GM12878 (cell line): Measurements from ENCODE around the gene RNU6-1. TPM values are rescaled to one million over a fixed set of nuclear protein-coding genes. Genes with fewer than 3 reads are reported as not detected.

Experiments
- EP300 ChIP-seq, 2 experiments: fragments of 150-350 bp in 1 of 2; IDR thresholded peaks; 2 replicates each; pipeline ENCODE4 v1.6.1; 2011 to 2012; ENCODE audit warnings: low read depth in 2 of 2, low read length in 2 of 2, borderline replicate concordance in 1 of 2, improper control_type of control experiment in 1 of 2, inconsistent platforms in 1 of 2; ENCODE audit not compliant: control insufficient read depth in 1 of 2
- EZH2 ChIP-seq: IDR thresholded peaks from 2 replicates; pipeline ENCODE4 v1.6.1; 2012; ENCODE audit warnings: low read depth, mild to moderate bottlenecking, control low read depth, inconsistent platforms, low read length, borderline replicate concordance; ENCODE audit not compliant: control insufficient read depth
- FOXM1 ChIP-seq: IDR thresholded peaks from 2 replicates; pipeline ENCODE4 v1.6.1; 2012; ENCODE audit warnings: low read depth, mild to moderate bottlenecking, inconsistent platforms, low read length, moderate library complexity
- IKZF2 ChIP-seq, 2 experiments: fragments of 450-650 bp; IDR thresholded peaks; 2 replicates each; pipeline ENCODE4 v1.6.1; 2017; ENCODE audit warnings: mild to moderate bottlenecking in 2 of 2, moderate library complexity in 2 of 2
- KAT2A ChIP-seq: conservative IDR thresholded peaks from 2 replicates; pipeline ENCODE4 v1.6.1; 2011; ENCODE audit warnings: low read depth, low read length; ENCODE audit not compliant: control insufficient read depth
- MTA2 ChIP-seq: fragments of 450-650 bp; IDR thresholded peaks from 2 replicates; pipeline ENCODE4 v1.6.1; 2016; ENCODE audit warnings: low read depth, mild to moderate bottlenecking, moderate library complexity
- MTA3 ChIP-seq: IDR thresholded peaks from 2 replicates; pipeline ENCODE4 v1.6.1; 2012; ENCODE audit warnings: low read length, inconsistent platforms, borderline replicate concordance
- NFXL1 ChIP-seq: fragments of 450-650 bp; IDR thresholded peaks from 2 replicates; pipeline ENCODE4 v1.6.1; 2017; ENCODE audit warnings: antibody characterized with exemption, mild to moderate bottlenecking, borderline replicate concordance
- NFYB ChIP-seq: IDR thresholded peaks from 2 replicates; pipeline ENCODE4 v1.6.1; 2011; ENCODE audit warnings: low read depth, mild to moderate bottlenecking, low read length, improper control_type of control experiment, moderate library complexity; ENCODE audit not compliant: insufficient read depth
- NR2F1 ChIP-seq: fragments of 450-650 bp; conservative IDR thresholded peaks from 2 replicates; pipeline ENCODE4 v1.6.1; 2017; ENCODE audit warnings: mild to moderate bottlenecking
- PAX5 ChIP-seq: IDR thresholded peaks from 2 replicates; pipeline ENCODE4 v1.6.1; 2011; ENCODE audit warnings: low read depth, low read length, borderline replicate concordance
- PML ChIP-seq: IDR thresholded peaks from 2 replicates; pipeline ENCODE4 v1.6.1; 2012; ENCODE audit warnings: low read length, inconsistent platforms
- RAD51 ChIP-seq: fragments of 450-650 bp; IDR thresholded peaks from 2 replicates; pipeline ENCODE4 v1.6.1; 2016; ENCODE audit warnings: moderate library complexity, mild to moderate bottlenecking, inconsistent platforms
- RB1 ChIP-seq: fragments of 450-650 bp; formaldehyde crosslinking; IDR thresholded peaks from 2 replicates; pipeline ENCODE4 v1.6.1; 2017; ENCODE audit warnings: mild to moderate bottlenecking, borderline replicate concordance
- RFX5 ChIP-seq: IDR thresholded peaks from 2 replicates; pipeline ENCODE4 v1.6.1; 2011; ENCODE audit warnings: low read depth, low read length, improper control_type of control experiment
- SMARCA5 ChIP-seq: fragments of 450-650 bp; IDR thresholded peaks from 2 replicates; pipeline ENCODE4 v1.6.1; 2017; ENCODE audit warnings: mild to moderate bottlenecking
- STAT1 ChIP-seq: fragments of 450-650 bp; conservative IDR thresholded peaks from 2 replicates; pipeline ENCODE4 v1.6.1; 2014; ENCODE audit warnings: antibody characterized with exemption, mild to moderate bottlenecking
- TBL1XR1 ChIP-seq: IDR thresholded peaks from 2 replicates; pipeline ENCODE4 v1.6.1; 2012; ENCODE audit warnings: low read depth, low read length, improper control_type of control experiment
- ZNF274 ChIP-seq: IDR thresholded peaks from one replicate; pipeline ENCODE4 v1.8.0; 2011; ENCODE audit not compliant: insufficient read length, insufficient read depth
- ZNF384 ChIP-seq: IDR thresholded peaks from 2 replicates; pipeline ENCODE4 v1.6.1; 2012; ENCODE audit warnings: low read depth, mild to moderate bottlenecking, low read length, improper control_type of control experiment, borderline replicate concordance
- polyA plus RNA-seq, 11 experiments: library from polyadenylated mRNA; depleted of rRNA in 4 of 11; unstranded in 6 of 11; stranded (reverse) in 5 of 11; fragments of >200 nt; fragmentation: Nextera tagmentation in 4 of 11; fragmentation: Illumina TruSeq in 1 of 11; extraction: Ambion mirVana in 4 of 11; extraction: Trizol in 1 of 11; gene quantifications; 1 replicate in 1 of 11; 2 replicates in 10 of 11; pipeline versions ENCODE4 v1.2.1 to v1.2.3, GENCODE V29; 2011 to 2016; ENCODE audit warnings: inconsistent platforms in 2 of 11, missing spikeins in 2 of 11, low read depth in 1 of 11
- total RNA-seq, 4 experiments: library from RNA; depleted of rRNA in 3 of 4; stranded (reverse); fragments of >200 nt in 3 of 4; fragmentation: Illumina TruSeq in 1 of 4; extraction: Trizol in 1 of 4; gene quantifications; 2 replicates each; pipeline versions ENCODE4 v1.2.1 to v1.2.3, GENCODE V29; 2013 to 2021
- TF ChIP-seq, protein P1 (sequence below): IDR thresholded peaks from 2 replicates; pipeline ENCODE4 v1.6.1; 2012; ENCODE audit warnings: mild to moderate bottlenecking, low read depth, low read length
- TF ChIP-seq, protein P2 (sequence below): IDR thresholded peaks from 2 replicates; pipeline ENCODE4 v1.6.1; 2012; ENCODE audit warnings: low read depth, low read length, improper control_type of control experiment
- TF ChIP-seq, protein P3 (sequence below): IDR thresholded peaks from 2 replicates; pipeline ENCODE4 v1.6.1; 2011; ENCODE audit warnings: low read depth, low read length, improper control_type of control experiment, borderline replicate concordance

The RNU6-1 gene
- total and polyA plus RNA-seq, 10 of the 15 experiments (the other 5 are each of a cell fraction or from before 2014, with no cell fraction given), result not detected

DNA sequence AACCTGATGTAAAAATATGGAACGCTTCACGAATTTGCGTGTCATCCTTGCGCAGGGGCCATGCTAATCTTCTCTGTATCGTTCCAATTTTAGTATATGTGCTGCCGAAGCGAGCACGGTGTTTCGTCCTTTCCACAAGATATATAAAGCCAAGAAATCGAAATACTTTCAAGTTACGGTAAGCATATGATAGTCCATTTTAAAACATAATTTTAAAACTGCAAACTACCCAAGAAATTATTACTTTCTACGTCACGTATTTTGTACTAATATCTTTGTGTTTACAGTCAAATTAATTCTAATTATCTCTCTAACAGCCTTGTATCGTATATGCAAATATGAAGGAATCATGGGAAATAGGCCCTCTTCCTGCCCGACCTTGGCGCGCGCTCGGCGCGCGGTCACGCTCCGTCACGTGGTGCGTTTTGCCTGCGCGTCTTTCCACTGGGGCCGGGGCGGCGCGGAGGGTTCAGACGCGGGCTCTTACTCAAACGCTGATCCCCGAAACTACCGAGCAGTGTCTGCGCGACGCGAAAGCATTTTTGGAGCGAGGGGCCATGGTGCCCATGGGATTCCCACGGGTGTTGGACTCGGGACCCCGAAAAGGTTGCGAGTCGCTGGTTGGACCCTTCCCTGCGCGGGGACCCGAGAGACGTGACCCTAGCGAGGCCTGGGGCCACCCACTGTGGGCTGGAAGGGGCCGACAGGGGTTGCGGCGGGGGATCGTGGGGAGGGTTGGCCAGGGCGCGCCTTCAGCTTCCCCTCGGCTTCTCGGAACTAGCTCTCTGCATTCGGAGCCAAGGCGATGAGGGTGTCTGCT, at the start of gene RNU6-1 (continued):
- TF ChIP-seq, protein P1, sequence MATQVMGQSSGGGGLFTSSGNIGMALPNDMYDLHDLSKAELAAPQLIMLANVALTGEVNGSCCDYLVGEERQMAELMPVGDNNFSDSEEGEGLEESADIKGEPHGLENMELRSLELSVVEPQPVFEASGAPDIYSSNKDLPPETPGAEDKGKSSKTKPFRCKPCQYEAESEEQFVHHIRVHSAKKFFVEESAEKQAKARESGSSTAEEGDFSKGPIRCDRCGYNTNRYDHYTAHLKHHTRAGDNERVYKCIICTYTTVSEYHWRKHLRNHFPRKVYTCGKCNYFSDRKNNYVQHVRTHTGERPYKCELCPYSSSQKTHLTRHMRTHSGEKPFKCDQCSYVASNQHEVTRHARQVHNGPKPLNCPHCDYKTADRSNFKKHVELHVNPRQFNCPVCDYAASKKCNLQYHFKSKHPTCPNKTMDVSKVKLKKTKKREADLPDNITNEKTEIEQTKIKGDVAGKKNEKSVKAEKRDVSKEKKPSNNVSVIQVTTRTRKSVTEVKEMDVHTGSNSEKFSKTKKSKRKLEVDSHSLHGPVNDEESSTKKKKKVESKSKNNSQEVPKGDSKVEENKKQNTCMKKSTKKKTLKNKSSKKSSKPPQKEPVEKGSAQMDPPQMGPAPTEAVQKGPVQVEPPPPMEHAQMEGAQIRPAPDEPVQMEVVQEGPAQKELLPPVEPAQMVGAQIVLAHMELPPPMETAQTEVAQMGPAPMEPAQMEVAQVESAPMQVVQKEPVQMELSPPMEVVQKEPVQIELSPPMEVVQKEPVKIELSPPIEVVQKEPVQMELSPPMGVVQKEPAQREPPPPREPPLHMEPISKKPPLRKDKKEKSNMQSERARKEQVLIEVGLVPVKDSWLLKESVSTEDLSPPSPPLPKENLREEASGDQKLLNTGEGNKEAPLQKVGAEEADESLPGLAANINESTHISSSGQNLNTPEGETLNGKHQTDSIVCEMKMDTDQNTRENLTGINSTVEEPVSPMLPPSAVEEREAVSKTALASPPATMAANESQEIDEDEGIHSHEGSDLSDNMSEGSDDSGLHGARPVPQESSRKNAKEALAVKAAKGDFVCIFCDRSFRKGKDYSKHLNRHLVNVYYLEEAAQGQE, result no peak
- TF ChIP-seq MTA3 (no peak), STAT1 (0 out of 2 replicates have a peak, but pooled peaks have one; percentile 12), RB1 (peak; percentile 56; the same call in 1 of the 2 replicates), PAX5 (no peak), NFYB (no peak), EZH2 (no peak), KAT2A (no peak), ZNF274 (no peak), IKZF2 (IDR thresholded peaks at IDR 0.05) (peak in 1 of 2 experiments; percentile 34; a peak in 1 of 4 replicates), NR2F1 (peak; percentile 90), TBL1XR1 (peak; percentile 63), RAD51 (peak; percentile 97), MTA2 (peak; percentile 40), SMARCA5 (0 out of 2 replicates have a peak, but pooled peaks have one; percentile 20), ZNF384 (no peak), RFX5 (no peak), EP300 (IDR thresholded peaks at IDR 0.05; ENCODE audit: borderline replicate concordance in 1 of 2, control insufficient read depth in 1 of 2, low read depth in 2 of 2, low read length in 2 of 2) (0 out of 4 replicates have a peak, but pooled peaks have one; percentile 24), NFXL1 (no peak), FOXM1 (no peak), PML (peak; percentile 19; the same call in 1 of the 2 replicates)
- TF ChIP-seq, protein P2, sequence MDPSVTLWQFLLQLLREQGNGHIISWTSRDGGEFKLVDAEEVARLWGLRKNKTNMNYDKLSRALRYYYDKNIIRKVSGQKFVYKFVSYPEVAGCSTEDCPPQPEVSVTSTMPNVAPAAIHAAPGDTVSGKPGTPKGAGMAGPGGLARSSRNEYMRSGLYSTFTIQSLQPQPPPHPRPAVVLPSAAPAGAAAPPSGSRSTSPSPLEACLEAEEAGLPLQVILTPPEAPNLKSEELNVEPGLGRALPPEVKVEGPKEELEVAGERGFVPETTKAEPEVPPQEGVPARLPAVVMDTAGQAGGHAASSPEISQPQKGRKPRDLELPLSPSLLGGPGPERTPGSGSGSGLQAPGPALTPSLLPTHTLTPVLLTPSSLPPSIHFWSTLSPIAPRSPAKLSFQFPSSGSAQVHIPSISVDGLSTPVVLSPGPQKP, result no peak
- TF ChIP-seq, protein P3, sequence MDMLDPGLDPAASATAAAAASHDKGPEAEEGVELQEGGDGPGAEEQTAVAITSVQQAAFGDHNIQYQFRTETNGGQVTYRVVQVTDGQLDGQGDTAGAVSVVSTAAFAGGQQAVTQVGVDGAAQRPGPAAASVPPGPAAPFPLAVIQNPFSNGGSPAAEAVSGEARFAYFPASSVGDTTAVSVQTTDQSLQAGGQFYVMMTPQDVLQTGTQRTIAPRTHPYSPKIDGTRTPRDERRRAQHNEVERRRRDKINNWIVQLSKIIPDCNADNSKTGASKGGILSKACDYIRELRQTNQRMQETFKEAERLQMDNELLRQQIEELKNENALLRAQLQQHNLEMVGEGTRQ, result peak; percentile 95
